DMS153 treated with DMSO at 0.1 percent for 48 hours (cell line): ENCODE data around the gene ADARB2.
A peak's percentile ranks its signal among the peaks of the same experiment; 100 is the strongest.
"Not testable (repeated sequence)": the region's sequence is repeated elsewhere in the genome, so short reads cannot be mapped to it uniquely, and the experiment has no call there.

Source experiments
- DNase-seq: peaks from one replicate; lab custom pipeline; 2025; ENCODE audit not compliant: unreplicated experiment; lab: John Stamatoyannopoulos, UW

ADARB2 gene

GRCh38 chr10:1552406-1552805, 184.9 kb downstream of the ADARB2 start:
- no peak for DNase-seq

- DNase-seq: no peak
These were observed 185.5 kb downstream of the ADARB2 start for GRCh38 chr10:1551636-1552338.

- DNase-seq: no peak
These were observed 186.7 kb downstream of the ADARB2 start for GRCh38 chr10:1550616-1551015.

GRCh38 chr10:1550291-1550595, 187.1 kb downstream of the ADARB2 start:
- DNase-seq: no peak

- DNase-seq: peak; percentile 73
These were observed 187.6 kb downstream of the ADARB2 start for GRCh38 chr10:1549591-1550290.

GRCh38 chr10:1548596-1548995, 188.7 kb downstream of the ADARB2 start:
- no peak for DNase-seq

- DNase-seq: no peak
These were observed 189.2 kb downstream of the ADARB2 start for GRCh38 chr10:1548146-1548545.

GRCh38 chr10:1546431-1547110, 190.8 kb downstream of the ADARB2 start:
- DNase-seq: no peak

GRCh38 chr10:1545524-1545923, 191.8 kb downstream of the ADARB2 start:
- no peak for DNase-seq

GRCh38 chr10:1544929-1545328, 192.4 kb downstream of the ADARB2 start:
- no peak for DNase-seq

GRCh38 chr10:1544209-1544673, 193.1 kb downstream of the ADARB2 start:
- DNase-seq: no peak

GRCh38 chr10:1543596-1543995, 193.7 kb downstream of the ADARB2 start:
- DNase-seq: no peak

GRCh38 chr10:1542941-1543340, 194.4 kb downstream of the ADARB2 start:
- no peak for DNase-seq

GRCh38 chr10:1540144-1540543, 197.2 kb downstream of the ADARB2 start:
- DNase-seq: no peak

GRCh38 chr10:1539216-1539615, 198.1 kb downstream of the ADARB2 start:
- DNase-seq: no peak

GRCh38 chr10:1538531-1539061, 198.7 kb downstream of the ADARB2 start:
- no peak for DNase-seq

- DNase-seq: no peak
These were observed 199.2 kb downstream of the ADARB2 start for GRCh38 chr10:1538121-1538520.

- not testable (repeated sequence) for DNase-seq
These were observed 199.9 kb downstream of the ADARB2 start for GRCh38 chr10:1537449-1537848.

GRCh38 chr10:1536341-1536740, 201.0 kb downstream of the ADARB2 start:
- no peak for DNase-seq

- DNase-seq: no peak
These were observed 201.9 kb downstream of the ADARB2 start for GRCh38 chr10:1535301-1535965.

GRCh38 chr10:1534820-1535219, 202.5 kb downstream of the ADARB2 start:
- DNase-seq: no peak
